Metanephros (tissue), 1 donor: ENCODE measurements around the gene NLRP3. TPM values are rescaled to one million over a fixed set of nuclear protein-coding genes. Genes with fewer than 3 reads are reported as not detected.

Source experiments
- total RNA-seq: library from RNA; depleted of rRNA; stranded (reverse); fragments of >200 nt; gene quantifications from one replicate; pipeline ENCODE4 v1.2.3, GENCODE V29; 2014

The NLRP3 gene
- 4.0 TPM for total RNA-seq

GRCh38 chr1:247415423-247416361 lies at the start of gene NLRP3:
Gene NLRP3, plus strand, starts transcription at chr1:247416173. Its CDS starts 2,628 bp downstream, at chr1:247418801.

Other genes starting within 250 kb of the NLRP3 start
- 160 TPM for gene ZNF124, start 244.2 kb upstream of the NLRP3 start, total RNA-seq
- gene VN1R5, start 160.1 kb upstream of the NLRP3 start, total RNA-seq: not detected
- gene ZNF496, start 84.3 kb upstream of the NLRP3 start, total RNA-seq: 61.6 TPM
- gene OR2B11, start 41.9 kb downstream of the NLRP3 start, total RNA-seq: not detected
- gene OR2C3, start 120.3 kb downstream of the NLRP3 start, total RNA-seq: not detected
- gene GCSAML, start 133.0 kb downstream of the NLRP3 start, total RNA-seq: 0.41 TPM
- not detected for gene OR2G2, start 172.2 kb downstream of the NLRP3 start, total RNA-seq
- gene OR2G3, start 189.4 kb downstream of the NLRP3 start, total RNA-seq: not detected